Loucy (cell line): Measurements from ENCODE around the gene RAB19.

Source experiments
- CTCF ChIP-seq: fragments of 200-600 bp; sonication (generic); conservative IDR thresholded peaks from 2 replicates; pipeline ENCODE4 v1.5.1; 2014; ENCODE audit warnings: mild to moderate bottlenecking, antibody characterized with exemption, low read length
- EZH2phosphoT487 ChIP-seq: fragments of 200-600 bp; IDR thresholded peaks from 2 replicates; pipeline ENCODE4 v1.6.1; 2018; ENCODE audit warnings: antibody characterized with exemption, mild to moderate bottlenecking, moderate library complexity, borderline replicate concordance

GRCh38 chr7:140456551-140457051 is 52.7 kb downstream of the RAB19 start:
- TF ChIP-seq CTCF (no peak), EZH2phosphoT487 (no peak)
